Measurements from ENCODE around the gene NSUN6. TPM values are rescaled to one million over a fixed set of nuclear protein-coding genes. Genes with fewer than 3 reads are reported as not detected.

The NSUN6 gene
- total RNA-seq, 1 experiment from 2014 or later, result 15.1 TPM

DNA sequence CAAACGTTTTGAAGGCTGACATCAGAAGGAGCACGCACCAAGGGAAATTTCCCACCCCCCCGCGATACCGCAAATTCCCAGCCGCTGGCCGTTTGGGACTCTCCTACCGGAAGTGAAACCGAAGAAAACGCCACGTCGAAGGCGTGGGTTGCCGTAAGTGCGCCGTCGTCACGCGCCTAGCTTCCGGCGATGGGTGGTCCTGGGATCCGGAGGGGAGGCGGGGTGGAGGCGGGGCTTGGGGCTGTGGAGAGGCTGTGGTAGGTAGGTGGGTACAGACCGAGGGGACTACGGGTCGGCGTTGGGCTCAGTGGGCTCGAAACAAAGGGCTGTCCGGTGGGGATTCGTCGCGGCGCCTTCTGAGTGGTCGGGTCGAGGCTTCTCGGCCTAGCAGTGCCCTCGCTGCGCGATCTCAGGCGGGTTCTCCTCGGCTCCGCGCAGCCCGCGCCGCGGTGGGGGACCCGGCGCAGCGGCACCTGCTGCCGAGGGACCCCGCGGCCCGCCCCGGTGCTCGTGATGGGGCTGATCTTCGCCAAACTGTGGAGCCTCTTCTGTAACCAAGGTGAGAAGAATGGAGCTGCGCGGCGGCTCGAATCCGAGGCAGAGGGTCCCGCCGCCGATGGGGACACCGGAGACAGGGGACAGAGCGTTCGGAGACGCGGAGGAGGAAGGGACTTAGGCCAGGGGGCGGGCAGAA lies 7.9 kb upstream of the NSUN6 start, which contains the start of gene ARL5B (continued):
- no peak for TF ChIP-seq ZNF121 (CRISPR knock-in tag; IDR thresholded peaks at IDR 0.05)
- TF ChIP-seq PRRX2 (CRISPR knock-in tag; IDR thresholded peaks at IDR 0.05), result no peak
- TF ChIP-seq RORB (CRISPR knock-in tag; IDR thresholded peaks at IDR 0.05), result 0 out of 2 replicates have a peak, but pooled peaks have one; percentile 50
- TF ChIP-seq ZNF317 (CRISPR knock-in tag; IDR thresholded peaks at IDR 0.05; ENCODE audit: borderline replicate concordance, low read depth), result no peak
- 0 out of 2 replicates have a peak, but pooled peaks have one; percentile 6 for TF ChIP-seq EMX1 (CRISPR knock-in tag; IDR thresholded peaks at IDR 0.05)
- TF ChIP-seq, protein P1, sequence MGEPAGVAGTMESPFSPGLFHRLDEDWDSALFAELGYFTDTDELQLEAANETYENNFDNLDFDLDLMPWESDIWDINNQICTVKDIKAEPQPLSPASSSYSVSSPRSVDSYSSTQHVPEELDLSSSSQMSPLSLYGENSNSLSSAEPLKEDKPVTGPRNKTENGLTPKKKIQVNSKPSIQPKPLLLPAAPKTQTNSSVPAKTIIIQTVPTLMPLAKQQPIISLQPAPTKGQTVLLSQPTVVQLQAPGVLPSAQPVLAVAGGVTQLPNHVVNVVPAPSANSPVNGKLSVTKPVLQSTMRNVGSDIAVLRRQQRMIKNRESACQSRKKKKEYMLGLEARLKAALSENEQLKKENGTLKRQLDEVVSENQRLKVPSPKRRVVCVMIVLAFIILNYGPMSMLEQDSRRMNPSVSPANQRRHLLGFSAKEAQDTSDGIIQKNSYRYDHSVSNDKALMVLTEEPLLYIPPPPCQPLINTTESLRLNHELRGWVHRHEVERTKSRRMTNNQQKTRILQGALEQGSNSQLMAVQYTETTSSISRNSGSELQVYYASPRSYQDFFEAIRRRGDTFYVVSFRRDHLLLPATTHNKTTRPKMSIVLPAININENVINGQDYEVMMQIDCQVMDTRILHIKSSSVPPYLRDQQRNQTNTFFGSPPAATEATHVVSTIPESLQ (CRISPR knock-in tag; IDR thresholded peaks at IDR 0.05), result no peak
- peak; percentile 65 for TF ChIP-seq GABPB1 (CRISPR knock-in tag; IDR thresholded peaks at IDR 0.05)
- TF ChIP-seq TEAD4 (CRISPR knock-in tag; IDR thresholded peaks at IDR 0.05), result 0 out of 2 replicates have a peak, but pooled peaks have one; percentile 22
- peak; percentile 79; the same call in 1 of the 2 replicates for TF ChIP-seq KAT7 (CRISPR knock-in tag; IDR thresholded peaks at IDR 0.05; ENCODE audit: borderline replicate concordance)
- TF ChIP-seq TCF7 (CRISPR knock-in tag; IDR thresholded peaks at IDR 0.05; ENCODE audit: low read depth), result no peak
- TF ChIP-seq, protein P2, sequence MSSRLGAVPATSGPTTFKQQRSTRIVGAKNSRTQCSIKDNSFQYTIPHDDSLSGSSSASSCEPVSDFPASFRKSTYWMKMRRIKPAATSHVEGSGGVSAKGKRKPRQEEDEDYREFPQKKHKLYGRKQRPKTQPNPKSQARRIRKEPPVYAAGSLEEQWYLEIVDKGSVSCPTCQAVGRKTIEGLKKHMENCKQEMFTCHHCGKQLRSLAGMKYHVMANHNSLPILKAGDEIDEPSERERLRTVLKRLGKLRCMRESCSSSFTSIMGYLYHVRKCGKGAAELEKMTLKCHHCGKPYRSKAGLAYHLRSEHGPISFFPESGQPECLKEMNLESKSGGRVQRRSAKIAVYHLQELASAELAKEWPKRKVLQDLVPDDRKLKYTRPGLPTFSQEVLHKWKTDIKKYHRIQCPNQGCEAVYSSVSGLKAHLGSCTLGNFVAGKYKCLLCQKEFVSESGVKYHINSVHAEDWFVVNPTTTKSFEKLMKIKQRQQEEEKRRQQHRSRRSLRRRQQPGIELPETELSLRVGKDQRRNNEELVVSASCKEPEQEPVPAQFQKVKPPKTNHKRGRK (CRISPR knock-in tag; IDR thresholded peaks at IDR 0.05; ENCODE audit: borderline replicate concordance), result no peak
- TF ChIP-seq, protein P3, sequence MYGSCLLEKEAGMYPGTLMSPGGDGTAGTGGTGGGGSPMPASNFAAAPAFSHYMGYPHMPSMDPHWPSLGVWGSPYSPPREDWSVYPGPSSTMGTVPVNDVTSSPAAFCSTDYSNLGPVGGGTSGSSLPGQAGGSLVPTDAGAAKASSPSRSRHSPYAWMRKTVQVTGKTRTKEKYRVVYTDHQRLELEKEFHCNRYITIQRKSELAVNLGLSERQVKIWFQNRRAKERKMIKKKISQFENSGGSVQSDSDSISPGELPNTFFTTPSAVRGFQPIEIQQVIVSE (CRISPR knock-in tag; IDR thresholded peaks at IDR 0.05; ENCODE audit: borderline replicate concordance), result no peak
- TF ChIP-seq IRF2 (CRISPR knock-in tag; IDR thresholded peaks at IDR 0.05; ENCODE audit: borderline replicate concordance, low read depth), result no peak
- TF ChIP-seq, protein P4, sequence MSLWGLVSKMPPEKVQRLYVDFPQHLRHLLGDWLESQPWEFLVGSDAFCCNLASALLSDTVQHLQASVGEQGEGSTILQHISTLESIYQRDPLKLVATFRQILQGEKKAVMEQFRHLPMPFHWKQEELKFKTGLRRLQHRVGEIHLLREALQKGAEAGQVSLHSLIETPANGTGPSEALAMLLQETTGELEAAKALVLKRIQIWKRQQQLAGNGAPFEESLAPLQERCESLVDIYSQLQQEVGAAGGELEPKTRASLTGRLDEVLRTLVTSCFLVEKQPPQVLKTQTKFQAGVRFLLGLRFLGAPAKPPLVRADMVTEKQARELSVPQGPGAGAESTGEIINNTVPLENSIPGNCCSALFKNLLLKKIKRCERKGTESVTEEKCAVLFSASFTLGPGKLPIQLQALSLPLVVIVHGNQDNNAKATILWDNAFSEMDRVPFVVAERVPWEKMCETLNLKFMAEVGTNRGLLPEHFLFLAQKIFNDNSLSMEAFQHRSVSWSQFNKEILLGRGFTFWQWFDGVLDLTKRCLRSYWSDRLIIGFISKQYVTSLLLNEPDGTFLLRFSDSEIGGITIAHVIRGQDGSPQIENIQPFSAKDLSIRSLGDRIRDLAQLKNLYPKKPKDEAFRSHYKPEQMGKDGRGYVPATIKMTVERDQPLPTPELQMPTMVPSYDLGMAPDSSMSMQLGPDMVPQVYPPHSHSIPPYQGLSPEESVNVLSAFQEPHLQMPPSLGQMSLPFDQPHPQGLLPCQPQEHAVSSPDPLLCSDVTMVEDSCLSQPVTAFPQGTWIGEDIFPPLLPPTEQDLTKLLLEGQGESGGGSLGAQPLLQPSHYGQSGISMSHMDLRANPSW (CRISPR knock-in tag; conservative IDR thresholded peaks at IDR 0.05; ENCODE audit: low read depth), result no peak
- TF ChIP-seq FOXK1 (CRISPR knock-in tag; IDR thresholded peaks at IDR 0.05), result peak; percentile 88
- TF ChIP-seq, protein P5, sequence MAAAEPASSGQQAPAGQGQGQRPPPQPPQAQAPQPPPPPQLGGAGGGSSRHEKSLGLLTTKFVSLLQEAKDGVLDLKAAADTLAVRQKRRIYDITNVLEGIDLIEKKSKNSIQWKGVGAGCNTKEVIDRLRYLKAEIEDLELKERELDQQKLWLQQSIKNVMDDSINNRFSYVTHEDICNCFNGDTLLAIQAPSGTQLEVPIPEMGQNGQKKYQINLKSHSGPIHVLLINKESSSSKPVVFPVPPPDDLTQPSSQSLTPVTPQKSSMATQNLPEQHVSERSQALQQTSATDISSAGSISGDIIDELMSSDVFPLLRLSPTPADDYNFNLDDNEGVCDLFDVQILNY (CRISPR knock-in tag; IDR thresholded peaks at IDR 0.05), result 0 out of 2 replicates have a peak, but pooled peaks have one; percentile 37
- TF ChIP-seq SMAD3 (CRISPR knock-in tag; IDR thresholded peaks at IDR 0.05; ENCODE audit: borderline replicate concordance), result no peak
- TF ChIP-seq JUN (CRISPR knock-in tag; IDR thresholded peaks at IDR 0.05), result no peak
- TF ChIP-seq CBFB (CRISPR knock-in tag; IDR thresholded peaks at IDR 0.05; ENCODE audit: low read depth), result no peak
- TF ChIP-seq, protein P6, sequence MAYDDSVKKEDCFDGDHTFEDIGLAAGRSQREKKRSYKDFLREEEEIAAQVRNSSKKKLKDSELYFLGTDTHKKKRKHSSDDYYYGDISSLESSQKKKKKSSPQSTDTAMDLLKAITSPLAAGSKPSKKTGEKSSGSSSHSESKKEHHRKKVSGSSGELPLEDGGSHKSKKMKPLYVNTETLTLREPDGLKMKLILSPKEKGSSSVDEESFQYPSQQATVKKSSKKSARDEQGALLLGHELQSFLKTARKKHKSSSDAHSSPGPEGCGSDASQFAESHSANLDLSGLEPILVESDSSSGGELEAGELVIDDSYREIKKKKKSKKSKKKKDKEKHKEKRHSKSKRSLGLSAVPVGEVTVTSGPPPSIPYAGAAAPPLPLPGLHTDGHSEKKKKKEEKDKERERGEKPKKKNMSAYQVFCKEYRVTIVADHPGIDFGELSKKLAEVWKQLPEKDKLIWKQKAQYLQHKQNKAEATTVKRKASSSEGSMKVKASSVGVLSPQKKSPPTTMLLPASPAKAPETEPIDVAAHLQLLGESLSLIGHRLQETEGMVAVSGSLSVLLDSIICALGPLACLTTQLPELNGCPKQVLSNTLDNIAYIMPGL (CRISPR knock-in tag; IDR thresholded peaks at IDR 0.05), result peak; percentile 72; the same call in 1 of the 2 replicates
- TF ChIP-seq SP1 (CRISPR knock-in tag; conservative IDR thresholded peaks at IDR 0.05), result peak; percentile 88
- TF ChIP-seq, protein P7, sequence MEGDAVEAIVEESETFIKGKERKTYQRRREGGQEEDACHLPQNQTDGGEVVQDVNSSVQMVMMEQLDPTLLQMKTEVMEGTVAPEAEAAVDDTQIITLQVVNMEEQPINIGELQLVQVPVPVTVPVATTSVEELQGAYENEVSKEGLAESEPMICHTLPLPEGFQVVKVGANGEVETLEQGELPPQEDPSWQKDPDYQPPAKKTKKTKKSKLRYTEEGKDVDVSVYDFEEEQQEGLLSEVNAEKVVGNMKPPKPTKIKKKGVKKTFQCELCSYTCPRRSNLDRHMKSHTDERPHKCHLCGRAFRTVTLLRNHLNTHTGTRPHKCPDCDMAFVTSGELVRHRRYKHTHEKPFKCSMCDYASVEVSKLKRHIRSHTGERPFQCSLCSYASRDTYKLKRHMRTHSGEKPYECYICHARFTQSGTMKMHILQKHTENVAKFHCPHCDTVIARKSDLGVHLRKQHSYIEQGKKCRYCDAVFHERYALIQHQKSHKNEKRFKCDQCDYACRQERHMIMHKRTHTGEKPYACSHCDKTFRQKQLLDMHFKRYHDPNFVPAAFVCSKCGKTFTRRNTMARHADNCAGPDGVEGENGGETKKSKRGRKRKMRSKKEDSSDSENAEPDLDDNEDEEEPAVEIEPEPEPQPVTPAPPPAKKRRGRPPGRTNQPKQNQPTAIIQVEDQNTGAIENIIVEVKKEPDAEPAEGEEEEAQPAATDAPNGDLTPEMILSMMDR (IDR thresholded peaks at IDR 0.05), result no peak
- TF ChIP-seq, protein P8, sequence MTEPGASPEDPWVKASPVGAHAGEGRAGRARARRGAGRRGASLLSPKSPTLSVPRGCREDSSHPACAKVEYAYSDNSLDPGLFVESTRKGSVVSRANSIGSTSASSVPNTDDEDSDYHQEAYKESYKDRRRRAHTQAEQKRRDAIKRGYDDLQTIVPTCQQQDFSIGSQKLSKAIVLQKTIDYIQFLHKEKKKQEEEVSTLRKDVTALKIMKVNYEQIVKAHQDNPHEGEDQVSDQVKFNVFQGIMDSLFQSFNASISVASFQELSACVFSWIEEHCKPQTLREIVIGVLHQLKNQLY (CRISPR knock-in tag; IDR thresholded peaks at IDR 0.05), result no peak
- TF ChIP-seq ZBTB21 (CRISPR knock-in tag; IDR thresholded peaks at IDR 0.05; ENCODE audit: borderline replicate concordance), result 0 out of 2 replicates have a peak, but pooled peaks have one; percentile 78
- TF ChIP-seq, protein P9, sequence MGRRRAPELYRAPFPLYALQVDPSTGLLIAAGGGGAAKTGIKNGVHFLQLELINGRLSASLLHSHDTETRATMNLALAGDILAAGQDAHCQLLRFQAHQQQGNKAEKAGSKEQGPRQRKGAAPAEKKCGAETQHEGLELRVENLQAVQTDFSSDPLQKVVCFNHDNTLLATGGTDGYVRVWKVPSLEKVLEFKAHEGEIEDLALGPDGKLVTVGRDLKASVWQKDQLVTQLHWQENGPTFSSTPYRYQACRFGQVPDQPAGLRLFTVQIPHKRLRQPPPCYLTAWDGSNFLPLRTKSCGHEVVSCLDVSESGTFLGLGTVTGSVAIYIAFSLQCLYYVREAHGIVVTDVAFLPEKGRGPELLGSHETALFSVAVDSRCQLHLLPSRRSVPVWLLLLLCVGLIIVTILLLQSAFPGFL (CRISPR knock-in tag; IDR thresholded peaks at IDR 0.05; ENCODE audit: borderline replicate concordance), result no peak

All from WTC11 (cell line).